Stomach (tissue), 4 donors: ENCODE data around the gene GPBP1.

ENCODE experiments used
- EP300 ChIP-seq: sonication (generic); formaldehyde crosslinking; IDR thresholded peaks from one replicate; pipeline ENCODE4 v1.6.1; 2017; ENCODE audit warnings: antibody characterized with exemption
- POLR2A ChIP-seq, 4 donors: fragments of 450-650 bp; IDR thresholded peaks; one replicate each; pipeline ENCODE4 v1.6.1; 2016; ENCODE audit warnings: antibody characterized with exemption in 4 of 4, control low read depth in 2 of 4, mild to moderate bottlenecking in 1 of 4, moderate library complexity in 1 of 4
- TF ChIP-seq, protein P1 (sequence below), 7 experiments: fragments of 450-650 bp in 4 of 7; fragments of 200-600 bp in 3 of 7; sonication (generic) in 3 of 7; IDR thresholded peaks; one replicate each; pipeline ENCODE4 v1.5.1; 2016 to 2019; ENCODE audit warnings: antibody characterized with exemption in 7 of 7, control low read depth in 2 of 7, mild to moderate bottlenecking in 1 of 7

DNA sequence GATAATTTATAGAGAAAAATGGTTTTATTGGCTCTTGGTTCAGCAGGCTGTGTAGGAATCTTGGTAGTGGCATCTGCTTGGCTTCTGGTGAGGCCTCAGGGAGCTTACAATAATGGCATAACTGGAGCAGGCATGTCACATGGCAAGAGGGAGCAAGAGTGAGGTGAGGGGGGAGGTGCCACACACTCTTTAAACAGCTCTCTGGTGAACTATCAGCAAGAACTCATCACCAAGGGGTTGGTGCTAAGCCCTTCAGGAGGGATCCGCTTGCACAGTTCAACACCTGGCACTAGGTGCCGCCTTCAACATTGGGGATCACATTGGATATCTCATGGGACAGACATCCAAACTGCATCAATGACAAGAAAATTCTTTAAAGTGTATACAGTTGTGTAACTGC is 10.5 kb downstream of the GPBP1 start:
- TF ChIP-seq POLR2A (IDR thresholded peaks at IDR 0.05) (no peak), EP300 (no peak)
- TF ChIP-seq, protein P1, sequence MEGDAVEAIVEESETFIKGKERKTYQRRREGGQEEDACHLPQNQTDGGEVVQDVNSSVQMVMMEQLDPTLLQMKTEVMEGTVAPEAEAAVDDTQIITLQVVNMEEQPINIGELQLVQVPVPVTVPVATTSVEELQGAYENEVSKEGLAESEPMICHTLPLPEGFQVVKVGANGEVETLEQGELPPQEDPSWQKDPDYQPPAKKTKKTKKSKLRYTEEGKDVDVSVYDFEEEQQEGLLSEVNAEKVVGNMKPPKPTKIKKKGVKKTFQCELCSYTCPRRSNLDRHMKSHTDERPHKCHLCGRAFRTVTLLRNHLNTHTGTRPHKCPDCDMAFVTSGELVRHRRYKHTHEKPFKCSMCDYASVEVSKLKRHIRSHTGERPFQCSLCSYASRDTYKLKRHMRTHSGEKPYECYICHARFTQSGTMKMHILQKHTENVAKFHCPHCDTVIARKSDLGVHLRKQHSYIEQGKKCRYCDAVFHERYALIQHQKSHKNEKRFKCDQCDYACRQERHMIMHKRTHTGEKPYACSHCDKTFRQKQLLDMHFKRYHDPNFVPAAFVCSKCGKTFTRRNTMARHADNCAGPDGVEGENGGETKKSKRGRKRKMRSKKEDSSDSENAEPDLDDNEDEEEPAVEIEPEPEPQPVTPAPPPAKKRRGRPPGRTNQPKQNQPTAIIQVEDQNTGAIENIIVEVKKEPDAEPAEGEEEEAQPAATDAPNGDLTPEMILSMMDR (IDR thresholded peaks at IDR 0.05), result no peak
